NCI-H2196 treated with DMSO at 0.1 percent for 48 hours (cell line): ENCODE data around the gene ARHGEF25.
"Not testable (repeated sequence)": the region's sequence is repeated elsewhere in the genome, so short reads cannot be mapped to it uniquely, and the experiment has no call there.

Experiments
- DNase-seq: peaks from one replicate; lab custom pipeline; 2025; ENCODE audit not compliant: unreplicated experiment; lab: John Stamatoyannopoulos, UW

Gene ARHGEF25

DNA sequence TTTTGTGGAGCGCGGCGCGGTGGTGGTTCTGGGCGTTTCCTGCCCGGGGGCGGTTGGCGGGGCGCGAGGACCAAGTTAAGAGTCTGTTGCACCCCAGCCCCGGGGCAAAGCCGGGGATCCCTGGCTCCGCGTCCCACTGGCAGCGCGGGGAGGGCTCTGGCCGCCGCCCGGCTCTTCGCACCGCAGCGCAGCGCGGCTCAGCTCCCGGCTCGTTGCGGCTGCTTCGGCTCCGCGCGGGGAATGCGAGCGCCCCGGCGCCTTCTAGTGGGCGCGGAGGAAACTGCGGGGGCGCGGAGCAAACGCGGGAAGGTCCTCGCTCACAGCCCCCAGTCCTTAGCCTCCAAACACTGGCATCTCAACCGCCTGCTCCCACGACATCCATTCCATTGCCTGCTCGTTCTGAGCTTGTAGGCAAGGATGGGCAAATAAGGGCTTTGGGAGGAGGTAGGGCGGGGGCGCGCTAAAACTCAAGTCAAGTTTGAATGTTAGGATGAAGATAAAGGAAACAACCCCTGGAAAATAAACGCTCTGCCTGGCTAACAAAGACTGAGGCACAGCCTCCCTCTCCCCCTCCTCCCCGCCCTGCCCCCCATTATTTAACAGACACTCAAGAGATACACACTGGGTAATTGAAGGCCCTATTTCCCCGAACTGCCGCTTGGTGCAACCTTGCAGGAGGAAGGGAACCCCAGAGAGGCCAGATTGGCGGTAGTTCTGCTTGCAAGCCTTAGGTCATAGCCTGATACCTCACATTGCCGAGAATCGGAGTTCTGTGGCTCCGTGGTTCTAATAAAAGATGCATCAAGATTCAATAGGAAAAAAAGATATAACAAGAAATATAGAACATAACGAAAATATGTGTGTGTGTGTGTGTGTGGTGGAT, 22.0 kb downstream of the ARHGEF25 start, which contains the start of gene B4GALNT1:
TSS of gene B4GALNT1 (minus strand) at position 244 of the 883 bp plus-strand sequence. CDS start 1,069 bp downstream, outside the sequence.
- peak; percentile 52 for DNase-seq

DNA sequence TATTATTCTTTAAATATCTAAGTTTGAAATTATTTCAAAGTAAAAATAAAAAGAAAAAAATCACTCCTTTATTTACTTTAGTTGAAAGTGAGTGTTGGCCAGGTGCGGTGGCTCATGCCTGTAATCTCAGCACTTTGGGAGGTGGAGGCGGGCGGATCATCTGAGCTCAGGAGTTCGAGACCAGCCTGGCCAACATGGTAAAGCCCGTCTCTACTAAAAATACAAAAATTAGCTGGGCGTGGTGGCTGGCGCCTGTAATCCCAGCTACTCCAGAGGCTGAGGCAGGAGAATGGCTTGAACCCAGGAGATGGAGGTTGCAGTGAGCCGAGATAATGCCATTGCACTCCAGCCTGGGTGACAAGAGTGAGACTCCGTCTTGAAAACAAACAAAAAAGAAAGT, 25.5 kb downstream of the ARHGEF25 start:
- DNase-seq: not testable (repeated sequence)

DNA sequence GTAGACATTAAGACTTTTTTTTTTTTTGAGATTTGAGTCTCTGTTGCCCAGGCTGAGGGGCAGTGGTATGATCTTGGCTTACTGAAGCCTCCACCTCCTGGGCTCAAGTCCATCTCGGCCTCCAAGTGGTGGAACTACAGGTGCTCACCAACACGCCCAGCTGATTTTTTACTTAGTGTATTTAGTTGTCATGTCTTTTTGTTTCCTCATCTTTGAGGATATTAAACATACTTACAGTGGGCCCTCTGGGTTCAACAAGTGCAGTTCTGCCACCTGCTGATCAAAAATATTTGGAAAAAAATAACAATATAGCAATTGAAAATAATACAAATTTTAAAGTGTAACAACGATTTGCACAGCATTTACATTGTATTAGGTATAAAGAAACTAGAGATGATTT, 26.1 kb downstream of the ARHGEF25 start:
- DNase-seq: no peak

DNA sequence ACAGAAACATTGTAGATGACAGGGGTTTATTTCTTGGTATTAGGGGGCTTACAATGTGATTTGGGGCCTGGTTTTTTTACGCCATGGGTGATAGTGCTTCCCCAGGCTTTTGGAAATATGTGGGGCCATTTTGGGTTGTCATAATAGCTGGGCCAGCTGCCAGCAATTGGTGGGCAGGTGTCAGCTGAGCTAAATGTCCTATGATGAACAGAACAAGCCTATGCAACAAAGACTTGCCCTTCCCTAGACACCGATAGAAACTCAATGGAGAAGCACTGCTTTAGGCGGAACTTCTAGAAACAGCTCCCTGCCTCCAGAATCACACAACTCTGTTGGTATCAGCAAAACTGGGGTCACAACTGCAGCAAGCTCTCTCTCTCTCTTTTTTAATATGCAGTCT, 26.9 kb downstream of the ARHGEF25 start:
- DNase-seq: no peak

DNA sequence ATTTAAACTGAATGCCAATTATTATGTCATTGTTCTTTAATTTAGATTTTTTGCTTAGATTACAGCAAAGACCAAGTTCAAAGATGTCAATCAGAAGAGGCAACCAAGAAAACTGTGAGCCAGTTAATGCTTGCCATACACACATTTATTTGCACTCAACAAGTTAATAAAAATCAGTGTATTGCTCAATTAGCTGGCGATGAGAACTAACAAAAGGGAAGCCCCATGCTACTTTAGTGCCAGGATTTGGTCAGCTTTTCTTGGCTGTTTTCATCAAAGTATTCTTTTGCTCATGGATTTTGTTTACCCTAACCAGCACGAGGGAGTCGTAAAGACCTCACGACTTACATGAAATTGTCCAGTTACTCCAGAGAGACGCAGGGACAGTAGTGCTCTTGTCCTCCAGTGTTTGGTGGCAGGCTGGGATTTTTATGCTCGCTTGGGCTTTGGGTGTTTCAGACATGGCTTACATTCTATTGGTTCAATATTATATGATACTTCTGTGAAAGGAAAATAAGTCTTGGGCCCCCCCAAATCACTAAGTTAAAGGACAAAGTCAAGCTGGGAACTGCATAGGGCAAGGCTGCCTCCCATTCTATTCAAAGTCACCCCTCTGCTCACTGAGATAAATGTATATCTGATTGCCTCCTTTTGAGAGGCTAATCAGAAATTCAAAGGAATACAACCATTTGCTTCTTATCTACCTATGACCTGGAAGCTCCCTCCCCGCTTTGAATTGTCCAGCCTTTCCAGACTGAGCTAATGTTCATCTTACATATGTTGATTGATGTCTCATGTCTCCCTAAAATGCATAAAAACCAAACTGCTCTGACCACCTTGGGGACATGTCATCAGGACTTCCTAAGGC, 29.2 kb downstream of the ARHGEF25 start:
- no peak for DNase-seq

DNA sequence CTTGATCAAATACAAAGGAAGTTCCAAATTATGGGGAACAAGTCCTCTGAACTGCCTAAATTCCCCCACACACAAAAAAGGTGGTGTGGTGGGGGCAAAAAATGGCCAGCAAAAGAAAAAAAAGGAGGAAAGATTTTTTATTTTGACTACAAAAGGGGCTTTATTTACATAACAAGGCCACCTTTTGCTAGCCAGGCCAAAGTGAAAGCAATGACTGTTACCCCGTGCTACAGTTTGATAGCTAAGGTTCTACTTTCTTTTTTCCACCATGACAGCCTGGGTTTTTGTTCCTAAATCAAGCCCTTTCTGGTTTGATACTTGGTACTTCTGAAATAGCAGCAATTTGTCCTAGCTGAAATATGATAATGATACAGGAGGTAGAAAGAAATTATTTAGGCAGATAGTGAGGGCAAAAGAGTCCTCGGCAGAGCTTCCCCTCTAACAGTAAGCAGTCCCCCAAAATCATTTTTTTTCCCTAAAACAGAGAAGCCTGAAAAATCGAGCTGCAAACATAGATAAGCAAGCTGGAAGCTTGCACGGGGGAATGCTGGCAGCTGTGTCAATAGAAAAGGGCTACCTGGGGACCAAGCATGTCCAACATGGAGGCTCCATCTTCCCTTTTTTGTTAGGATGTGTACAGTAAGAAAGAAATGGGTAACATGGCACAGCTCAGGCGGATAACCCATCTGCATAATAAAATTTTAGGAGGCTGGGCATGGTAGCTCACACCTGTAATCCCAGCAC, 30.6 kb downstream of the ARHGEF25 start:
- DNase-seq: no peak

DNA sequence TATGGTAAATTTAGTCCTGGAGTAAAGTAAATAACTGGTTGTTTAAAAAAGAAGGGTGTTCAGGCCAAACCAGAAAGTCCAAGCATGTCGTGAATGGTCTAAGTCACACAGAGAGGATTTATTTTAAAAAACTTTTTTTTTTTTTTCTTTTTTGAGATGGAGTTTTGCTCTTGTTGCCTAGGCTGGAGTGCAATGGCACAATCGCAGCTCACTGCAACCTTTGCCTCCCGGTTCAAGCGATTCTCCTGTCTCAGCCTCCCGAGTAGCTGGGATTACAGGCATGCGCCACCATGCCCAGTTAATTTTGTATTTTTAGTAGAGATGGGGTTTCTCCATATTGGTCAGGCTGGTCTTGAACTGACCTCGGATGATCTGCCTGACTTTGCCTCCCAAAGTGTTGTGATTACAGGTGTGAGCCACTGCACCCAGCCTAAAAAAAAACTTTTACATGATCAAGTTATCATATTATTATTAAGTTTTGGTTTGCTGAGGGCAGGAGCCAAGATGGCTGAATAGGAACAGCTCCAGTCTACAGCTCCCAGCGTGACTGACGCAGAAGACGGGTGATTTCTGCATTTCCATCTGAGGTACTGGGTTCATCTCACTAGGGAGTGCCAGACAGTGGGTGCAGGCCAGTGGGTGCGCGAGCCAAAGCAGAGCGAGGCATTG, 34.9 kb downstream of the ARHGEF25 start:
- DNase-seq: not testable (repeated sequence)

DNA sequence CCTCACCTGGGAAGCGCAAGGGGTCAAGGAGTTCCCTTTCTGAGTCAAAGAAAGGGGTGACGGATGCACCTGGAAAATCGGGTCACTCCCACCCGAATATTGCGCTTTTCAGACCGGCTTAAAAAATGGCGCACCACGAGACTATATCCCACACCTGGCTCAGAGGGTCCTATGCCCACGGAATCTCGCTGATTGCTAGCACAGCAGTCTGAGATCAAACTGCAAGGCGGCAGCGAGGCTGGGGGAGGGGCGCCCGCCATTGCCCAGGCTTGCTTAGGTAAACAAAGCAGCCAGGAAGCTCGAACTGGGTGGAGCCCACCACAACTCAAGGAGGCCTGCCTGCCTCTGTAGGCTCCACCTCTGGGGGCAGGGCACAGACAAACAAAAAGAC, 35.4 kb downstream of the ARHGEF25 start:
- DNase-seq: not testable (repeated sequence)

DNA sequence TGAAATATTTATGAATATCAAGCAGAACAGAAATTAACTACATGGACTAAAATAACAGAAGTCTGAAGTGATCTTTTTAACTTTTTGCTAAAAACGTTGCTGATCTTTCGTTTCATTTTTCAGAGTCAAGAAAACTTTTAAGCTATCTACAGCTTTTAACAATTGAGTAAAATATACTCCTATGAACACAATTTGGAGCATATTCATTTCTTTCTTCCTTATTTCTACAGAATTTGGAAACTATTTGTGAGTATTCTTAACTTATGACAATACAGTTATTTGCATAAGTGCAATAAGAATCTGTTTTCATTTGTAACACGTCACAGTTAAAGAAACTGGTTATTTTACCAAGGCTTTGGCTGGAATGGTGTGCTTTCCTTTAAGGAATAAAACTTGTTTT, 42.8 kb downstream of the ARHGEF25 start:
- no peak for DNase-seq

DNA sequence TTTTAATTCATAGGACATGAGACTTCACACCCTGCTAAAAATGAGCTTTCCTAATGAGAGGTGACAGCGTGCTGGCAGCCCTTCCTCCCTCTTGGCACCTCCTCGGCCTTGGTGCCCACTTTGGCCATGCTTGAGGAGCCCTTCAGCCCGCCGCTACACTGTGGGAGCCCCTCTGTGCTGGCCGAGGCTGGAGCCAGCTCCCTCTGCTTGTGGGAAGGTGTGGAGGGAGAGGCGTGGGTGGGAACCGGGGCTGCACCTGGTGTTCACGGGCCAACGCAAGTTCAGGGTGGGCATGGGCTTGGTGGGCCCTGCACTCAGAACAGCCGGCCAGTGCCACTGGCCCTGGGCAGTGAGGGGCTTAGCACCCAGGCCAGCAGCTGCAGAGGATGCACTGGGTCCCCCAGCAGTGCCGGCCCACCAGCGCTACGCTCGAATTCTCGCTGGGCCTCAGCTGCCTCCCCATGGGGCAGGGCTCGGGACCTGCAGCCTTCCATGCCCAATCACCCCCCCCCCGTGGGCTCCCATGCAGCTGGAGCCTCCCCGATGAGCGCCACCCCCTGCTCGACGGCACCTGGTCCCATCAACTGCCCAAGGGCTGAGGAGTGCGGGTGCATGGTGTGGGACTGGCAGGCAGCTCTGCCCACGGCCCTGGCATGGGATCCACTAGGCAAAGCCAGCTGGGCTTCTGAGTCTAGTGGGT, 44.5 kb downstream of the ARHGEF25 start:
- no peak for DNase-seq

DNA sequence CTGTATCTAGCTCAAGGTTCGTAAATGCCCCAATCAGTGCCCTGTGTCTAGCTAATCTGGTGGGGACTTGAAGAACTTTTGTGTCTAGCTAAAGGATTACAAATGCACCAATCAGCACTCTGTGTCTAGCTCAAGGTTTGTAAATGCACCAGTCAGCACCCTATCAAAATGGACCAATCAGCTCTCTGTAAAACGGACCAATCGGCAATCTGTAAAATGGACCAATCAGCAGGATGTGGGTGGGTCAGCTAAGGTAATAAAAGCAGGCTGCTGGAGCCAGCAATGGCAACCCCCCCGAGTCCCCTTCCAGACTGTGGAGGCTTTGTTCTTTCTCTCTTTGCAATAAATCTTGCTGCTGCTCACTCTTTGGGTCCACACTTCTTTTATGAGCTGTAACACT, 45.2 kb downstream of the ARHGEF25 start:
- not testable (repeated sequence) for DNase-seq

DNA sequence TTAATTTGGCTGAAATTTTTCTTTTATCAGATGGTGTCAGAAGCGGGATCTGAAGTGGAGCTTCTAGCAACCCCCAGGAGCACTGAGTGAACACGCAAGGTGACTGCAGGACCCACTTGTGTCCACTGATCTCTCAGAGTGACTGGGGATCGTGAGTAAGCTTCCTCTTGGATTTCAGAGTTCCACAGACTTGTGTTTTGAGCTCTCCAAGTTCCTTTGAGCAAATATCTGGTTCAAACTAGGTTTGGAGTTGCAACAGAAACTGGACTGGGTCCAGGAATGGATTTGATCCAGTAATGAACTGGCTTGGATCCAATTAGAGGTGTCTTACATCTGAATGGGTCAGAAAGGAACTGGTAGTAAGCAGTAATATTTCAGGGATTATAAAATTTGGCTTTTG, 46.5 kb downstream of the ARHGEF25 start:
- DNase-seq: peak; percentile 1

DNA sequence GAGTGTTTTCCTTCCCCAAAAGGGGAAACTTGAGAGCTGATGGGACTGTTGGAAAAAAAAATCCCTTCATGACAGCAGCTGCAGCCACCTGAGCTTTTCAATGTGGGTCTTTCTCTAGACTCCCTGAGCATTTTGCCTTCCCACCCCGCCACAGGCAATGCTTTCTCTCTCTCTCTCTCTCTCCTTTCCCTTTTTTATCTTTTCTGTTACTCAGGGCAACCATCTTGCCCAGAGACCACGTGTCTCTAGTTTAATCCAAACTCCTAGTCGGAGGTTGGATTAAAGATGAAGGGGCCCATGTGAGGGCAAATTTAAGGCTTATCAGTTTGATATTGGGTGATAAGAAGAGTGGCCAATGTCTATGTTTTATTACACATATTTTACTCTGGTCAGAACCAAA, 47.7 kb downstream of the ARHGEF25 start:
- DNase-seq: no peak

DNA sequence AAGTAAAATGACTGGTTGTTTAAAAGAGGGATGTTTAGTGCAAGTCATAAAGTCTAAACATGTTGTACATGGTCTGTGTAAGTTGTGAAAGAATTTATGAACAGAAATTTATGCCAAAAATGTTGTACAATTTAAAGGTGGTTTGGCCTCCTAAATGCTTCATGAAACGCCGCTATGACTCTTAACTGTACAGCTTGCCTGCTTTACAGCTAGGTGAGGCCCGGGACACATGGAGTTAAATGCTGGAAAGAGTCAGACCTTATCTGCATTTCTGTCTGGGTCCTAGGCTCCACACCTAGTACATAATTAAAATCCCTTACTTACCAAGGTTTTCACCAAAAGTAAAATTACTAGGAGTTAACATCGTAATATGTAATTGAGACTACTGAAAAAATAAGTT, 50.1 kb downstream of the ARHGEF25 start:
- DNase-seq: no peak

DNA sequence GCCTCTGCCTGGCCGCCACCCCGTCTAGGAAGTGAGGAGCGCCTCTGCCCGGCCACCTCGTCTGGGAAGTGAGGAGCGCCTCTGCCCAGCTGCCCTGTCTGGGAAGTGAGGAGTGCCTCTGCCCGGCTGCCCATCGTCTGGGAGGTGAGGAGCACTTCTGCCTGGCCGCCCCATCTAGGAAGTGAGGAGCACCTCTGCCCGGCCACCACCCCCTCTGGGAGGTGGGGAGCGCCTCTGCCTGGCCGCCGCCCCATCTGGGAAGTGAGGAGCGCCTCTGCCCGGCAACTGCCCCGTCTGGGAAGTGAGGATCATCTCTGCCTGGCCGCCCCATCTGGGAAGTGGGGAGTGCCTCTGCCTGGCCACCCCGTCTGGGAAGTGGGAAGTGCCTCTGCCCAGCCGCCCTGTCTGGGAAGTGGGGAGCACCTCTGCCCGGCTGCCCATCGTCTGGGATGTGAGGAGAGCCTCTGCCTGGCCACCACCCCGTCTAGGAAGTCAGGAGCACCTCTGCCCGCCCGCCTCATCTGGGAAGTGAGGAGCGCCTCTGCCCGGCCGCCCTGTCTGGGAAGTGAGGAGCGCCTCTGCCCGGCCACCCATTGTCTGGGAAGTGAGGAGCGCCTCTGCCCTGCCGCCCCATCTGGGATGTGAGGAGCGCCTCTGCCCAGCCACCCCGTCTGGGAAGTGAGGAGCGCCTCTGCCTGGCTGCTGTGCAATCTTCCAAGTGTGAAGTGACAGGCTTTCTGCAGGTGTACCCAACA, 54.0 kb downstream of the ARHGEF25 start:
- DNase-seq: not testable (repeated sequence)
